ENCODE data around the gene PYCARD.

DNA sequence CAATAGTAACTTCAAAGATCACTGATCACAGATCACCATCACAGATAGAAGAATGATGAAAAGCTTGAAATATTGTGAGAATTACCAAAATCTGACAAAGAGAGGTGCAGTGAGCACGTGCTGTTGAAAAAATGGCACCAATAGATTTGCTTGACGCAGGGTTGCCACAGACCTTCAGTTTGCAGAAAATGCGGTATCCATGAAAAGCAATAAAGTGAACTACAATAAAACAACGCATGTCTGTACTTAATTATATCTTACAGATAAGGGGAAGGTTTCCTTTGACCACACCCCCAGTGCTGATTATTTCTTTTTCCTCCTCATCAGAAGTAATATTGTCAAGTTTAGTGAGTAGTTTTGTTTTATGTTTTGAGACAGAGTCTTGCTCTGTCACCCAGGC is 35.5 kb upstream of the PYCARD start:
- TF ChIP-seq, protein P1, sequence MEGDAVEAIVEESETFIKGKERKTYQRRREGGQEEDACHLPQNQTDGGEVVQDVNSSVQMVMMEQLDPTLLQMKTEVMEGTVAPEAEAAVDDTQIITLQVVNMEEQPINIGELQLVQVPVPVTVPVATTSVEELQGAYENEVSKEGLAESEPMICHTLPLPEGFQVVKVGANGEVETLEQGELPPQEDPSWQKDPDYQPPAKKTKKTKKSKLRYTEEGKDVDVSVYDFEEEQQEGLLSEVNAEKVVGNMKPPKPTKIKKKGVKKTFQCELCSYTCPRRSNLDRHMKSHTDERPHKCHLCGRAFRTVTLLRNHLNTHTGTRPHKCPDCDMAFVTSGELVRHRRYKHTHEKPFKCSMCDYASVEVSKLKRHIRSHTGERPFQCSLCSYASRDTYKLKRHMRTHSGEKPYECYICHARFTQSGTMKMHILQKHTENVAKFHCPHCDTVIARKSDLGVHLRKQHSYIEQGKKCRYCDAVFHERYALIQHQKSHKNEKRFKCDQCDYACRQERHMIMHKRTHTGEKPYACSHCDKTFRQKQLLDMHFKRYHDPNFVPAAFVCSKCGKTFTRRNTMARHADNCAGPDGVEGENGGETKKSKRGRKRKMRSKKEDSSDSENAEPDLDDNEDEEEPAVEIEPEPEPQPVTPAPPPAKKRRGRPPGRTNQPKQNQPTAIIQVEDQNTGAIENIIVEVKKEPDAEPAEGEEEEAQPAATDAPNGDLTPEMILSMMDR (IDR thresholded peaks at IDR 0.05) = no peak
- TF ChIP-seq POLR2A (IDR thresholded peaks at IDR 0.05) = no peak

Data from breast epithelium (tissue), 3 donors.